SW 1271 (cell line): Measurements from ENCODE around the gene AMFR.

Experiments used
- DNase-seq, 2 experiments: peaks; one replicate each; lab custom pipeline; 2025; lab: John Stamatoyannopoulos, UW

AMFR gene

GRCh38 chr16:56425439-56425832 is at the start of gene AMFR:
Gene AMFR, minus strand, starts transcription at chr16:56425545. Its CDS starts 218 bp downstream, at chr16:56425327.
- DNase-seq = peak in 1 of 2 experiments; percentile 42

- no peak for DNase-seq
Observed at GRCh38 chr16:56470666-56471065, 45.3 kb upstream of the AMFR start.

DNA sequence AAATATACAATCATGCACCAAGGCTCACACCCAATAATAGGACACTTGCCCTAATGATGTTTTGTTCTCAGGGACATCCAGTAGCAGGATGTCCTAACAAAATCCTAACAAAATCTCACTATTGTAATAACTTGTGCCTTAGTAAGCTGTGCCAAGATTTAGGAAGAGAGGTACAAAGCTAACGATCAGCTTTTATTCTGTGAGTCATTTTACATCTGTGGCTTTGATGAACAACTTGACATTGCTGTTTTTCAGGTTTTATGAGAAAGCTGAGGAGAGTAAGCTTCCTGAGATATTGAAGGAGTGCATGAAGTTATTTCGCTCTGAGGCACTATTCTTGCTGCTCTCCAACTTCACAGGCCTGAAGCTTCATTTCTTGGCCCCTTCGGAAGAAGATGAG is 44.9 kb upstream of the AMFR start:
- DNase-seq = no peak

GRCh38 chr16:56469748-56470147 is 44.4 kb upstream of the AMFR start:
- no peak for DNase-seq

- DNase-seq = no peak
Observed at GRCh38 chr16:56468800-56469199, 43.5 kb upstream of the AMFR start.

- no peak for DNase-seq
Observed at GRCh38 chr16:56466344-56466743, 41.0 kb upstream of the AMFR start.

- DNase-seq = no peak
Observed at GRCh38 chr16:56463153-56463552, 37.8 kb upstream of the AMFR start.

GRCh38 chr16:56462064-56462796 is 36.9 kb upstream of the AMFR start:
- no peak for DNase-seq

GRCh38 chr16:56460101-56460500 is 34.8 kb upstream of the AMFR start:
- DNase-seq = no peak

GRCh38 chr16:56457927-56458470 is 32.7 kb upstream of the AMFR start:
- DNase-seq = no peak

DNA sequence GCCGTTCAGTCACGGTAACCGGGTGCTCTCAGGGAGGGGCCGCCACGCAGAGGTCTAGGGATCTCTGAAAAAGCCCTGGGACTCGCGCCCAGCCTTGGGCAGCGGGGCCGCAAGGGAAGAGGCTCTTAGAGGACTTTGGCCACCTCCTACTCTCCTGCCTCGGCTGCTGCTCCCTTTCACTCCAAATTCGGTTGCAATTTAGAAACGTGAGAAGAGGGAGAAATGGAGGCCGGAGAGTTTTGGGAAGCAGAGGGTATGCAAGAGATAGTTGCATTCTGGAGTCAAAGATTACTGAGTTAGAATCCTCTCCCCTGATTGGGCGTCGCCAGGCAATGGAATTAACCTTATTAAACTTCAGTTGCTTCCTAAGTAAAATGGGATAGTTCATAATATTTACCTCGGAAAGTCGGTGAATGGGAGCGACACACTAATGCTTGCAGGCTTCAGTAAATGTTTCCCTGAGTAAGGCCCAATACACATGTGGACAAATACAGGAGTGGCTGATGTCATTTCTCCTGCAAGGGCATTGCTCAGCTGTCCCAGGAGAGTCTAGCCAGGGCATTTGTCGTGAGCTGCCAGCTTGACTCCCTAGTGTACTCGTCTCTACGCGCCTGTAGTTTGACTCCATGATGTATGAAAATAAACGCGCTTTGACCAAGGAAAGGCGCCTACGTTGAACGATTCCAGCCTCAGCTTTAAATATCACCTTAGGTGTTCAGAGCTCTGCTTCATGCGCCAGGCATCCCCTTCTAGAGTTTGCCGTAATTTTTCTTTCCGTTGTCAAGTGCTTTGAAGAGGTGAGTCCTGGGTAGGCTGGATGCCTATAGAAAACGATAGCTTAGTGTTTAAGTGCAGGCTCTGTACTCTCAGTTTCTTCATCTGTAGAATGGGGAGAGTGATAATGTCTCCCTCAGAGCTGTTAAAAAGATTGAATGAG is 26.7 kb upstream of the AMFR start:
- DNase-seq = no peak

GRCh38 chr16:56450986-56451752 is 25.8 kb upstream of the AMFR start, which contains the start of the genes NUDT21 and OGFOD1:
Gene NUDT21, minus strand, starts transcription at chr16:56451332. Its CDS starts 130 bp downstream, at chr16:56451202.
Gene OGFOD1, plus strand, starts transcription at chr16:56451554. Its CDS starts 59 bp downstream, at chr16:56451613.
- DNase-seq = peak; percentile 84 to 95

- DNase-seq = no peak
Observed at GRCh38 chr16:56450275-56450985, 25.1 kb upstream of the AMFR start.

DNA sequence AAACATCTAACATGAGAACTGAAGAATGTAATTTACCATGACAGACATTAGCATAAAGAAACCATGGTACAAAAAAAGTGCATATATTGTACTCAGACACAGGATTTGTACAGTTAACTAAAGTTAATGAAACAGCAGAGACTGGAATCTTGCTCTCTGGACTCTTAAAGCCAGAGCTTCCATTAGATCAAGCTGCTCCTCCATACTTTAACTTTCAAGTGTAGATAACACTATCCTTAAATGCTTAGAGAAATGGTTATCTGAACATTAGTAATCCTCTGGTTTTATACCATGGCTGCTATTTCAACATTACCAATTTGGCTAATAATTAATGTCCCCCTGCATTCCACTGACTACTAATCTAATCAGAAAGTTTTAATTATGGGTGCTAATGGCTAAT is 22.7 kb upstream of the AMFR start:
- no peak for DNase-seq

- no peak for DNase-seq
Observed at GRCh38 chr16:56447286-56447685, 21.9 kb upstream of the AMFR start.

DNA sequence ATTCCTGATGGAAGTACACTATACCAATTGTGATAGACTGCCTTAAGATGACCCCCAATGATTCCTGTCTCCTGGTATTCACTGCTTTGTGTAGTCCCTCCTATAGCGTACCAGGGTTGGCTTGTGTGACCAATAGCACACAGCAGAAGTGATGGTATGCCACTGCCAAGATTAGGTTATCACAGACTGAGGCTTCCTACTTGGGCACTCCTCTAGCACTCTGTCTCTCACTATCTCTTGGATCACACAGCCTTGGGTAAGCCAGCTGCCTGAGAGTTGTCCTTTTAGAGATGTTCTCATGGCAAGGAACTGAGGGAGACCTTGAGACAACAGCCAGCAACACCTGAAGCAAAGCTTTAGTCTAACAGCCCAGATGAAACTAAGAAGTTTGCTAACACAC is 12.7 kb upstream of the AMFR start:
- no peak for DNase-seq

DNA sequence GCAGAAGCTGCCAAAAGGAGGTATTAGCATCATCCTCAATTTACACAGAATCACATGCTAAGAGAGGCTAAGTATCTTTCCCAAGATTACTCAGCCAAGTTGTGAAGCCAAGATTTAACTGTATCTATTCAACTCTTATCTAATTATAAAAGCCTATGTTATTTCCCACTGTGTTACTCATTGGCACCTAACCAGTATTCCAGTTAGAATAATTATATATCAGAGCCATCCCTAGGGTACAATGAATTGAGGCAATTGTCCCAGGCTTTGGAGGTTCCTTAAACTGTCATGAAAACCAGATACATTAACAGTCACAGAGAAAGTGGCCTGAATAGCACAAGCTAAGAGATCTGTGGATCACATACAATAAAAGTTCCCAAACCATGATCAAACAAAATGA is 10.9 kb upstream of the AMFR start:
- DNase-seq = no peak

GRCh38 chr16:56428091-56428490 is 2.7 kb upstream of the AMFR start:
- DNase-seq = no peak

GRCh38 chr16:56426585-56426984 is 1.2 kb upstream of the AMFR start:
- no peak for DNase-seq

- DNase-seq = peak in 1 of 2 experiments; percentile 30
Observed at GRCh38 chr16:56424791-56425438, 430 bp downstream of the AMFR start.

- DNase-seq = peak in 1 of 2 experiments; percentile 2
Observed at GRCh38 chr16:56424404-56424764, 961 bp downstream of the AMFR start.
